H1 (cell line): ENCODE results near the gene HADHA. TPM values are rescaled to one million over a fixed set of nuclear protein-coding genes. Genes with fewer than 3 reads are reported as not detected.

Experiments
- CHD2 ChIP-seq: IDR thresholded peaks from 2 replicates; pipeline ENCODE4 v1.6.1; 2012; ENCODE audit warnings: low read length, improper control_type of control experiment
- EZH2 ChIP-seq: fragments of 200-600 bp; sonication (generic); IDR thresholded peaks from 2 replicates; pipeline ENCODE4 v1.7.1; 2012; ENCODE audit warnings: low read depth, mild to moderate bottlenecking, moderate library complexity, low read length, inconsistent platforms; ENCODE audit not compliant: severe bottlenecking
- GTF2F1 ChIP-seq: IDR thresholded peaks from 2 replicates; pipeline ENCODE4 v1.6.1; 2012; ENCODE audit warnings: low read depth, low read length, improper control_type of control experiment, borderline replicate concordance
- POLR2AphosphoS5 ChIP-seq: IDR thresholded peaks from 2 replicates; pipeline ENCODE4 v1.6.1; 2011; ENCODE audit warnings: low read depth, low read length
- RAD21 ChIP-seq, 2 experiments: IDR thresholded peaks in 1 of 2; conservative IDR thresholded peaks in 1 of 2; 2 replicates each; pipeline ENCODE4 v1.6.1; 2011; ENCODE audit warnings: low read depth in 2 of 2, low read length in 2 of 2, improper control_type of control experiment in 1 of 2, inconsistent platforms in 1 of 2, mild to moderate bottlenecking in 1 of 2, moderate library complexity in 1 of 2
- SAP30 ChIP-seq: fragments of 300-600 bp; sonication (generic); IDR thresholded peaks from 2 replicates; pipeline ENCODE4 v1.7.1; 2012; ENCODE audit warnings: low read length, moderate library complexity, mild to moderate bottlenecking, inconsistent platforms; ENCODE audit not compliant: insufficient read depth, insufficient replicate concordance
- SIRT6 ChIP-seq: IDR thresholded peaks from one replicate; pipeline ENCODE4 v1.7.1; 2012; ENCODE audit warnings: low read length, inconsistent platforms
- USF2 ChIP-seq: IDR thresholded peaks from 2 replicates; pipeline ENCODE4 v1.6.1; 2011; ENCODE audit warnings: low read length, improper control_type of control experiment
- polyA plus RNA-seq, 7 experiments: library from polyadenylated mRNA; depleted of rRNA in 3 of 7; stranded (reverse) in 5 of 7; unstranded in 2 of 7; fragments of >200 nt in 5 of 7; fragments of 200-250 nt in 2 of 7; gene quantifications; 1 replicate in 5 of 7; 2 replicates in 1 of 7; 4 replicates in 1 of 7; pipeline versions ENCODE4 v1.2.1 to v1.2.3, GENCODE V29; 2011 to 2013; ENCODE audit warnings: missing spikeins in 2 of 7, mixed read lengths in 2 of 7
- total RNA-seq: library from RNA; stranded (reverse); fragmentation: NEBNext Ultra II Directional; extraction: Animal tissue kit (Norgen Biotek cat#: 25700); gene quantifications from 2 replicates; pipeline ENCODE4 v1.2.1, GENCODE V29; 2021

Gene HADHA
- total and polyA plus RNA-seq, 2 of the 8 experiments (the other 6 are each of a cell fraction or from before 2014, with no cell fraction given): 64.6 to 131 TPM

- TF ChIP-seq RAD21 (IDR thresholded peaks at IDR 0.05 in 1 of 2, conservative IDR thresholded peaks at IDR 0.05 in 1 of 2; ENCODE audit: low read depth in 2 of 2, low read length in 2 of 2): no peak
- no peak for TF ChIP-seq POLR2AphosphoS5
- TF ChIP-seq EZH2: no peak
- no peak for TF ChIP-seq CHD2
- TF ChIP-seq USF2: no peak
- TF ChIP-seq GTF2F1: no peak
- no peak for TF ChIP-seq SAP30
- TF ChIP-seq SIRT6: no peak
Observed at GRCh38 chr2:26187537-26188104, 56.8 kb downstream of the HADHA start (continued).
